ENCODE data around the gene MTFR1L.

DNA sequence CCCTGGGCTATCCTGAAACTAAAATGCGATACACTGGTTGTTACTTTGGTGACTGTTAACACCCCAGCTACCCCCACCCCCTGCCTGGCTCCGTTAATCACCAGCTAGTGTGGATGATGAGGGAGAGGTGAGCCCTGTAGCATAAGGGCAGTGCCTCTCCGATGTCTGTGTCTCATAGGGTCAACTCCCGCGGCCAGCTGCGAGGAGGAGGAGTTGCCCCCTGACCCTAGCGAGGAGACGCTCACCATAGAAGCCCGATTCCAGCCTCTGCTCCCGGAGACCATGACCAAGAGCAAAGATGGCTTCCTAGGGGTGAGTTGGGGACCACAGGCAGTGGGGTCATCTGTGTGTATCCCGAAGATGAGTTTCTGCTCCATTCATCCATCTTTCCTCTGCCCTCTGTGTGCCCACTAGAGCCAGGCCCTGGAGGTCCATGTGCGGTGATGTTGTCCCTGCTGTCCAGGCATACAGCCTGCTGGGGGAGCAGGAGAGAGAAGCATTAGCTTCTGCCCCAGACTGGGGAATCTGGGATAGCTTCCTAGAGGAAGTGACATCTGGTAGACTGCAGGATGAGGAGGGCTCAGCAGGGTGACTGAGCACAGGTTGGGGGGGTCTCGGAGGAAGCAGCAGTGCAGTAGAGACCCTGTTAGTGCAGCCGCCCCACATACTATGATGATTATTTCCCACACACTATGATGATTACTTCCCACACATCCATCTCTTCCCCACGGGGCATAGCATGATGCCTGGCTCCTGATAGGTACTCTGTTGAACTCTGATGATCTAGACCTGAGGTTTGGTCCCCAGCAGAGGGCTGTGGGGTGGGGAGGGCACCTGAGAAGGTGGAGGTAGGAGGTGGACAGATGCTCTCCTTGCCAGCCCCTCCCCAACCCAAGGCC lies 14.5 kb upstream of the MTFR1L start:
- TF ChIP-seq BHLHE40 (IDR thresholded peaks at IDR 0.05; ENCODE audit: borderline replicate concordance) (no peak), NFRKB (IDR thresholded peaks at IDR 0.05) (no peak), HDGF (IDR thresholded peaks at IDR 0.05; ENCODE audit: borderline replicate concordance) (no peak), ELF4 (IDR thresholded peaks at IDR 0.05) (no peak), SUZ12 (IDR thresholded peaks at IDR 0.05) (no peak), TARDBP (IDR thresholded peaks at IDR 0.05) (no peak), FOXA1 (IDR thresholded peaks at IDR 0.05) (no peak)

All from HEK293T (cell line).